Prostate gland (tissue), 2 donors: Measurements from ENCODE around the gene SLC2A4.

Experiments
- POLR2A ChIP-seq: fragments of 450-650 bp; IDR thresholded peaks from one replicate; pipeline ENCODE4 v1.6.1; 2016; ENCODE audit warnings: antibody characterized with exemption, mild to moderate bottlenecking
- TF ChIP-seq, protein P1 (sequence below), 4 experiments: fragments of 200-600 bp in 2 of 4; fragments of 450-650 bp in 2 of 4; sonication (generic) in 2 of 4; IDR thresholded peaks; 1 replicate in 3 of 4; 2 replicates in 1 of 4; pipeline ENCODE4 v1.5.1; 2016 to 2019; ENCODE audit warnings: antibody characterized with exemption in 4 of 4, mild to moderate bottlenecking in 2 of 4, moderate library complexity in 2 of 4

DNA sequence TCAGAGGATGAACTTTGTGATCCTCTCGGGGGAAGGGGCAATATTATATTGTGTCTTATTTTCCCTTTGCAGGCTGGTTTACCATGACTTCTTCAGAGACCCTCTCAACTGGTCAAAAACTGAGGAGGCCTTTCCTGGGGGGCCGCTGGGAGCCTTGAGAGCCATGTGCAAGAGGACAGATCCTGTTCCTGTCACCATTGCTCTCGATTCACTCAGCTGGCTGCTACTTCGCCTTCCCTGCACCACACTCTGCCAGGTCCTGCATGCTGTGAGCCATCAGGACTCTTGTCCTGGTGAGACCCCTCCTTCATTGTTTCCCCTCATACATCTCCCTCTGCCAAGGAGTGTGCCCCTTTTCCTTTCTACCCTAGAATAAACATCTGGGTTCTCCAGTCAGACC lies 27.0 kb upstream of the SLC2A4 start:
- TF ChIP-seq, protein P1, sequence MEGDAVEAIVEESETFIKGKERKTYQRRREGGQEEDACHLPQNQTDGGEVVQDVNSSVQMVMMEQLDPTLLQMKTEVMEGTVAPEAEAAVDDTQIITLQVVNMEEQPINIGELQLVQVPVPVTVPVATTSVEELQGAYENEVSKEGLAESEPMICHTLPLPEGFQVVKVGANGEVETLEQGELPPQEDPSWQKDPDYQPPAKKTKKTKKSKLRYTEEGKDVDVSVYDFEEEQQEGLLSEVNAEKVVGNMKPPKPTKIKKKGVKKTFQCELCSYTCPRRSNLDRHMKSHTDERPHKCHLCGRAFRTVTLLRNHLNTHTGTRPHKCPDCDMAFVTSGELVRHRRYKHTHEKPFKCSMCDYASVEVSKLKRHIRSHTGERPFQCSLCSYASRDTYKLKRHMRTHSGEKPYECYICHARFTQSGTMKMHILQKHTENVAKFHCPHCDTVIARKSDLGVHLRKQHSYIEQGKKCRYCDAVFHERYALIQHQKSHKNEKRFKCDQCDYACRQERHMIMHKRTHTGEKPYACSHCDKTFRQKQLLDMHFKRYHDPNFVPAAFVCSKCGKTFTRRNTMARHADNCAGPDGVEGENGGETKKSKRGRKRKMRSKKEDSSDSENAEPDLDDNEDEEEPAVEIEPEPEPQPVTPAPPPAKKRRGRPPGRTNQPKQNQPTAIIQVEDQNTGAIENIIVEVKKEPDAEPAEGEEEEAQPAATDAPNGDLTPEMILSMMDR (IDR thresholded peaks at IDR 0.05), result no peak
- TF ChIP-seq POLR2A, result no peak
